ENCODE data around the gene AR.

GRCh38 chrX:67759018-67759417 lies 215.2 kb downstream of the AR start:
- no peak for TF ChIP-seq ZNF274 (IDR thresholded peaks at IDR 0.05; ENCODE audit: low read depth, low read length)
- TF ChIP-seq YY1 (IDR thresholded peaks at IDR 0.05; ENCODE audit: insufficient read depth, insufficient read length) = no peak
